PC-9 (cell line): ENCODE measurements around the gene AHDC1. TPM values are rescaled to one million over a fixed set of nuclear protein-coding genes. Genes with fewer than 3 reads are reported as not detected.

Source experiments
- BruUV-seq: library from RNA; stranded (reverse); fragments of 400-500 nt; replicated peaks from 2 replicates; lab custom pipeline; 2021; lab: Mats Ljungman, UMichigan
- CTCF ChIA-PET: fragments of 300-600 bp; sonication (Branson Sonifier 250); formaldehyde crosslinking; loops from one replicate; lab custom pipeline; 2022; ENCODE audit warnings: antibody characterized with exemption; lab: Charles Lee
- POLR2A ChIA-PET: fragments of 300-600 bp; sonication (Branson Sonifier 250); formaldehyde crosslinking; loops from one replicate; lab custom pipeline; 2022; ENCODE audit warnings: antibody characterized with exemption; ENCODE audit not compliant: unreplicated experiment; lab: Charles Lee
- DNase-seq, 2 experiments: peaks; one replicate each; pipeline versions ENCODE4 v3.0.0 to v3.0.0-alpha.2; 2015 to 2022; ENCODE audit warnings: mixed read lengths in 1 of 2
- H2AFZ ChIP-seq: fragments of 200-600 bp; sonication (generic); 2 replicates; pipeline ENCODE4 v1.8.1; 2017; ENCODE audit warnings: antibody characterized with exemption
- H3F3A ChIP-seq: fragments of 200-600 bp; sonication (generic); 2 replicates; pipeline ENCODE4 v1.8.1; 2017; ENCODE audit warnings: antibody characterized with exemption, mild to moderate bottlenecking, low read depth; ENCODE audit not compliant: insufficient read depth
- H3K27ac ChIP-seq: fragments of 200-600 bp; sonication (generic); 2 replicates; pipeline ENCODE4 v1.6.1; 2016; ENCODE audit warnings: mixed run types
- H3K27me3 ChIP-seq: fragments of 200-600 bp; sonication (generic); 2 replicates; pipeline ENCODE4 v1.6.1; 2016; ENCODE audit warnings: low read depth, mixed run types; ENCODE audit not compliant: insufficient read depth
- H3K36me3 ChIP-seq: fragments of 200-600 bp; sonication (generic); 2 replicates; pipeline ENCODE4 v1.6.1; 2016; ENCODE audit warnings: low read depth, mixed run types
- H3K4me1 ChIP-seq: fragments of 200-600 bp; sonication (generic); replicated peaks from 2 replicates; pipeline ENCODE4 v1.6.1; 2016; ENCODE audit warnings: mixed run types; ENCODE audit not compliant: insufficient read depth
- H3K4me2 ChIP-seq: fragments of 200-600 bp; sonication (generic); 2 replicates; pipeline ENCODE4 v1.6.1; 2017; ENCODE audit warnings: mixed run types
- H3K4me3 ChIP-seq: fragments of 200-600 bp; sonication (generic); 2 replicates; pipeline ENCODE4 v1.6.1; 2016; ENCODE audit warnings: mixed run types
- H3K79me2 ChIP-seq: fragments of 200-600 bp; sonication (generic); 2 replicates; pipeline ENCODE4 v1.6.1; 2017; ENCODE audit warnings: low read depth, mixed run types
- H3K9me2 ChIP-seq: fragments of 200-600 bp; sonication (generic); 2 replicates; pipeline ENCODE4 v1.8.1; 2017; ENCODE audit warnings: mild to moderate bottlenecking; ENCODE audit not compliant: insufficient read depth
- H3K9me3 ChIP-seq: fragments of 200-600 bp; sonication (generic); 2 replicates; pipeline ENCODE4 v1.8.1; 2016; ENCODE audit warnings: low read depth; ENCODE audit not compliant: insufficient read depth
- H4K20me1 ChIP-seq: fragments of 200-600 bp; sonication (generic); 2 replicates; pipeline ENCODE4 v1.8.1; 2017; ENCODE audit not compliant: insufficient read depth
- EZH2 ChIP-seq: fragments of 200-600 bp; sonication (generic); IDR thresholded peaks from 2 replicates; pipeline ENCODE4 v1.8.0; 2017; ENCODE audit warnings: antibody characterized with exemption, low read depth
- intact Hi-C: fragments of 100-400 bp; cut with micrococcal nuclease; formaldehyde crosslinking; loops from one replicate; pipeline ENCODE4 v1.10.0; 2022; ENCODE audit not compliant: unreplicated experiment
- total RNA-seq: library from RNA; stranded (reverse); gene quantifications from 2 replicates; pipeline ENCODE4 v1.2.3, GENCODE V29; 2021
- TF ChIP-seq, protein P1 (sequence below): fragments of 200-600 bp; sonication (generic); conservative IDR thresholded peaks from 2 replicates; pipeline ENCODE4 v1.6.1; 2017; ENCODE audit warnings: mixed run types, antibody characterized with exemption, mild to moderate bottlenecking, moderate library complexity

Gene AHDC1
- total RNA-seq, 1 experiment from 2014 or later = 48.8 TPM

DNA sequence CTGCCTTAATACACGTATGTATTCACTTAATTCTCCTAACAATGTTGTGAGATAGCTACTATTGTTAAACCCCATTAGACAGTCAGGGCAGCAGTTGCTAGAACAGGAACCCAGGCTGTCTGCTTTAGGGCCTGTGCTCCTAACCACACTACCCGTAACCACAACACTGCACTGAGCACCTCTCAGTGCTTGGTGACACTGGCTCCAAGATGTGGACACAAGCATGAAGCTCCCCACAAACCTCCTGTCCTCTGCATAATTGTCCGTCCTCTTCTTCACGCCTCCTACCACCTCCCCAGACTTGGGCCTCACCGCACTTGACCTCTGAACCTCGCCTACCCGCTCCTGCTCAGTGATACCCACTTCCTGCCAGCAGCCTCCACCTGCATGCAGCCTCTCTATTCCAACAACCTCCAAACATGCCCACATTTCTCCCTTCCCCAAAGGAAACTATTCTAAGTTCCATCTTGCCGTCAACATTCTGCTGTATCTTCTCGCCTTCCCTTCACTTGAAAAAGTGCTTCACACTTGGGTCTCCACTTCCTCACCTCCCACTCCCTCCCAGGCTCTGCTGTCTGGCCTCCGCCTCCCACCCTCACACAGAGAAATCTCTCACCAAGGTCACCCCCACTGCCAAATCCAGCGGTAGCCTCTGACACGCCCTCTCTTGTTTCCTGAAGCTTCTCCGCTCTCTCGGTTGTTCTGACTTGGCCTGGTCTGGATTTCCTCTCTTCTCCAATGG, 14.6 kb upstream of the AHDC1 start:
- POLR2A ChIA-PET = interaction anchor here (0.6 kb wide), 1 partner anchor 11 kb away, joined by 5 read pairs; no protein-coding TSS in a partner anchor
- H3K9me2 ChIP-seq = no peaks in the 10 kb centered on the region
- no peaks in the 10 kb centered on the region for H3K79me2 ChIP-seq
- DNase-seq = no peak
- no peaks in the 10 kb centered on the region for H3K36me3 ChIP-seq
- CTCF ChIA-PET = interaction anchor here (0.6 kb wide), 2 partner anchors 44 to 575 kb away, joined by 6 to 10 read pairs; no protein-coding TSS in a partner anchor
- H3F3A ChIP-seq = no peaks in the 10 kb centered on the region
- H3K4me3 ChIP-seq = no peak overlapping the region
- H3K9me3 ChIP-seq = no peaks in the 10 kb centered on the region
- no peaks in the 10 kb centered on the region for H3K4me1 ChIP-seq
- H4K20me1 ChIP-seq = no peaks in the 10 kb centered on the region
- no peaks in the 10 kb centered on the region for H3K27me3 ChIP-seq
- TF ChIP-seq, protein P1, sequence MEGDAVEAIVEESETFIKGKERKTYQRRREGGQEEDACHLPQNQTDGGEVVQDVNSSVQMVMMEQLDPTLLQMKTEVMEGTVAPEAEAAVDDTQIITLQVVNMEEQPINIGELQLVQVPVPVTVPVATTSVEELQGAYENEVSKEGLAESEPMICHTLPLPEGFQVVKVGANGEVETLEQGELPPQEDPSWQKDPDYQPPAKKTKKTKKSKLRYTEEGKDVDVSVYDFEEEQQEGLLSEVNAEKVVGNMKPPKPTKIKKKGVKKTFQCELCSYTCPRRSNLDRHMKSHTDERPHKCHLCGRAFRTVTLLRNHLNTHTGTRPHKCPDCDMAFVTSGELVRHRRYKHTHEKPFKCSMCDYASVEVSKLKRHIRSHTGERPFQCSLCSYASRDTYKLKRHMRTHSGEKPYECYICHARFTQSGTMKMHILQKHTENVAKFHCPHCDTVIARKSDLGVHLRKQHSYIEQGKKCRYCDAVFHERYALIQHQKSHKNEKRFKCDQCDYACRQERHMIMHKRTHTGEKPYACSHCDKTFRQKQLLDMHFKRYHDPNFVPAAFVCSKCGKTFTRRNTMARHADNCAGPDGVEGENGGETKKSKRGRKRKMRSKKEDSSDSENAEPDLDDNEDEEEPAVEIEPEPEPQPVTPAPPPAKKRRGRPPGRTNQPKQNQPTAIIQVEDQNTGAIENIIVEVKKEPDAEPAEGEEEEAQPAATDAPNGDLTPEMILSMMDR = no peak
- TF ChIP-seq EZH2 = no peak
- BruUV-seq = no TSS peak
- intact Hi-C loops = no loop called here
- H3K27ac ChIP-seq = no peak overlapping the region
- no peak overlapping the region for H3K4me2 ChIP-seq
- no peak overlapping the region for H2AFZ ChIP-seq

DNA sequence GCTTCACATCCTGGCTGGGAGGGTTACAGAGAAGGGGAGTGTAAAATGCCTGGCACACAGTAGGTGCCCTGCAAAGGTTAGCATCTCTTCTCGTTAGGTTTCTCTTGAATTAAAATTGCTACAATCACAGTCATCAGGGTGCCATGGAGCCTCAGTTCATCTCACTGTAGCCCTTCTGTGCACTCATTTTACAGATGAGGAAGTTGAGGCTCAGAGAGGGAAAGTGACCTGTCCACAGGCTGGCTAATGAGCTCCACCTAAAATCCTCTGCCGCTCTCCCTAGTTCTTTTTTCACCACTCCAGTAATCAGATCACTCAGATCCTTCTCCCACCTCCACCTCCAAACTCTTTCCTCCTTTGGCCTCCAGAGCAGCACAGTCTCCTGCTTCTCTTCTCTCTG, 13.5 kb upstream of the AHDC1 start:
- H3K79me2 ChIP-seq = no peaks in the 10 kb centered on the region
- POLR2A ChIA-PET = no interaction called here
- no peak for TF ChIP-seq EZH2
- TF ChIP-seq, protein P1 = no peak
- BruUV-seq = no TSS peak
- CTCF ChIA-PET = interaction anchor here (0.6 kb wide), 1 partner anchor 574 kb away, joined by 10 read pairs; no protein-coding TSS in a partner anchor
- no peak overlapping the region for H3K4me2 ChIP-seq
- H3K9me2 ChIP-seq = no peaks in the 10 kb centered on the region
- H3K36me3 ChIP-seq = no peaks in the 10 kb centered on the region
- no peak for DNase-seq
- H3F3A ChIP-seq = no peaks in the 10 kb centered on the region
- no peaks in the 10 kb centered on the region for H3K4me1 ChIP-seq
- H4K20me1 ChIP-seq = no peaks in the 10 kb centered on the region
- H3K9me3 ChIP-seq = no peaks in the 10 kb centered on the region
- H3K27me3 ChIP-seq = no peaks in the 10 kb centered on the region; the same call in 1 of the 2 replicates
- no peak overlapping the region for H2AFZ ChIP-seq
- no peak overlapping the region for H3K27ac ChIP-seq
- H3K4me3 ChIP-seq = no peak overlapping the region
- intact Hi-C loops = no loop called here

DNA sequence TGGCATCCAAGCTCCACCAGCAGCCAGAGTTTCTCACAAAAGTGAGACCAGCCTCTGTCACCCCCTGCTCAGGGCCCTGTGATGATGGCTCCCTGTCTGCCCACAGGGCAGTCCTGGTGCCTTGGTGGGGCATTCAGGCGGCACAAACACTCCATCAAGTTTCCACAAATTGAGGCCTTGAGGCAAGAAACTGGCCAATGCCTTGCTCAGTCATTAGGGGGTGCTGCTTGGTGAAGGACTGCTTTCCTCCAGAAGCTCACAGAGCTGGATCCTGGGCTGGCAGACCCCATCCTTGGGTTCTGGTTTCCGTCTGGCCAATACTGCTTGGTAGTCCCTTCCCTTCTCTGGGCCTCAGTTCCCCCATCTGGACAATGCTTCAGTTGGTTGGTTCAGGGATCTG, 12.5 kb upstream of the AHDC1 start:
- H3K79me2 ChIP-seq = no peaks in the 10 kb centered on the region
- no TSS peak for BruUV-seq
- no peak overlapping the region for H3K4me2 ChIP-seq
- H3K27ac ChIP-seq = no peak overlapping the region
- no peaks in the 10 kb centered on the region for H3K4me1 ChIP-seq
- no peak overlapping the region for H2AFZ ChIP-seq
- H3K9me3 ChIP-seq = no peaks in the 10 kb centered on the region
- H3K27me3 ChIP-seq = no peaks in the 10 kb centered on the region; the same call in 1 of the 2 replicates
- H3K36me3 ChIP-seq = no peaks in the 10 kb centered on the region
- H4K20me1 ChIP-seq = no peaks in the 10 kb centered on the region
- DNase-seq = no peak
- no peak overlapping the region for H3K4me3 ChIP-seq
- no peak for TF ChIP-seq EZH2
- TF ChIP-seq, protein P1 = no peak
- no peaks in the 10 kb centered on the region for H3F3A ChIP-seq
- ChIA-PET POLR2A (no interaction called here), CTCF (interaction anchor here (0.6 kb wide), 1 partner anchor 123 kb away, joined by 3 read pairs; no protein-coding TSS in a partner anchor)
- no peaks in the 10 kb centered on the region for H3K9me2 ChIP-seq
- intact Hi-C loops = no loop called here
